Stimulated activated CD4-positive, alpha-beta T cell treated with anti-CD3 and anti-CD28 coated beads, Interleukin-12 subunit alpha, Interleukin-12 subunit beta, amount 100 ng/mL, for 48 hours (primary cell): ENCODE results near the gene SUPT5H.
A peak's percentile ranks its signal among the peaks of the same experiment; 100 is the strongest.

ENCODE experiments used
- DNase-seq, 3 donors: peaks; one replicate each; pipeline ENCODE4 v3.0.0-alpha.2; 2020; ENCODE audit warnings: low read depth in 2 of 3, low spot score in 1 of 3

The SUPT5H gene

GRCh38 chr19:39496063-39496462 lies 50.7 kb downstream of the SUPT5H start:
- DNase-seq = no peak

- no peak for DNase-seq
Observed at GRCh38 chr19:39497701-39497995, 52.3 kb downstream of the SUPT5H start.

- DNase-seq = no peak
Observed at GRCh38 chr19:39497996-39498797, 52.8 kb downstream of the SUPT5H start.

- DNase-seq = no peak
Observed at GRCh38 chr19:39498798-39499642, 53.6 kb downstream of the SUPT5H start, which contains the start of gene DLL3. DLL3 (plus strand) TSS chr19:39498947; CDS start chr19:39498975, 28 bp downstream.

GRCh38 chr19:39499932-39500331 lies 54.5 kb downstream of the SUPT5H start:
- no peak for DNase-seq

- DNase-seq = no peak
Observed at GRCh38 chr19:39500543-39500942, 55.2 kb downstream of the SUPT5H start.

GRCh38 chr19:39501340-39501739 lies 56.0 kb downstream of the SUPT5H start:
- DNase-seq = no peak

GRCh38 chr19:39502640-39503417 lies 57.4 kb downstream of the SUPT5H start:
- peak; percentile 58 to 72 (median 64) for DNase-seq

- no peak for DNase-seq
Observed at GRCh38 chr19:39506598-39506943, 61.2 kb downstream of the SUPT5H start.

- DNase-seq = peak in 1 of 3 donors; percentile 57
Observed at GRCh38 chr19:39506944-39507714, 61.7 kb downstream of the SUPT5H start.

GRCh38 chr19:39507715-39508364 lies 62.5 kb downstream of the SUPT5H start:
- DNase-seq = no peak

- no peak for DNase-seq
Observed at GRCh38 chr19:39508629-39509028, 63.2 kb downstream of the SUPT5H start.

- DNase-seq = no peak
Observed at GRCh38 chr19:39509233-39509632, 63.9 kb downstream of the SUPT5H start.

- no peak for DNase-seq
Observed at GRCh38 chr19:39512988-39513387, 67.6 kb downstream of the SUPT5H start.

GRCh38 chr19:39514840-39515550 lies 69.6 kb downstream of the SUPT5H start, which contains the start of gene SELENOV:
SELENOV (plus strand) TSS chr19:39515139; CDS start chr19:39515213, 74 bp downstream.
- no peak for DNase-seq

GRCh38 chr19:39515551-39516191 lies 70.3 kb downstream of the SUPT5H start:
- DNase-seq = no peak

- DNase-seq = no peak
Observed at GRCh38 chr19:39516270-39516669, 70.9 kb downstream of the SUPT5H start.

- DNase-seq = no peak
Observed at GRCh38 chr19:39517432-39517831, 72.0 kb downstream of the SUPT5H start.

- no peak for DNase-seq
Observed at GRCh38 chr19:39518458-39518857, 73.1 kb downstream of the SUPT5H start.
